ENCODE results near the gene PPP1CC.

PPP1CC gene

GRCh38 chr12:110697236-110697635 is 45.5 kb downstream of the PPP1CC start:
- DNase-seq (ENCODE audit: low spot score in 2 of 2) (no peak), ATAC-seq (ENCODE audit: low read depth) (no peak)
- Mint-ChIP-seq H3K4me3 (peak overlapping the region; percentile 21), H3K36me3 (no peaks in the 10 kb centered on the region), H3K9me3 (peaks cover 2% of the 10 kb centered on the region), H3K27ac (peak overlapping the region; percentile 85), H3K4me1 (peaks cover 41% of the 10 kb centered on the region), H3K27me3 (no peaks in the 10 kb centered on the region)

- peaks cover 2% of the 10 kb centered on the region for H3K9me3 Mint-ChIP-seq
- H3K4me3 Mint-ChIP-seq, result no peak overlapping the region
- no peaks in the 10 kb centered on the region for H3K27me3 Mint-ChIP-seq
- no peak for ATAC-seq (ENCODE audit: low read depth)
- peak overlapping the region; percentile 85 for H3K27ac Mint-ChIP-seq
- peaks cover 47% of the 10 kb centered on the region for H3K4me1 Mint-ChIP-seq
- no peaks in the 10 kb centered on the region for H3K36me3 Mint-ChIP-seq
- no peak for DNase-seq (ENCODE audit: low spot score in 2 of 2)
These were observed 46.4 kb downstream of the PPP1CC start for GRCh38 chr12:110696283-110696682.

- no peak overlapping the region for H3K4me3 Mint-ChIP-seq
- no peak for ATAC-seq (ENCODE audit: low read depth)
- peaks cover 1% of the 10 kb centered on the region for H3K36me3 Mint-ChIP-seq
- no peak for DNase-seq (ENCODE audit: low spot score in 2 of 2)
- peaks cover 2% of the 10 kb centered on the region for H3K9me3 Mint-ChIP-seq
- peak overlapping the region; percentile 84 for H3K27ac Mint-ChIP-seq
- H3K4me1 Mint-ChIP-seq, result peaks cover 59% of the 10 kb centered on the region
- H3K27me3 Mint-ChIP-seq, result no peaks in the 10 kb centered on the region
These were observed 48.3 kb downstream of the PPP1CC start for GRCh38 chr12:110694330-110694901.

GRCh38 chr12:110693731-110694130 is 49.0 kb downstream of the PPP1CC start:
- H3K27me3 Mint-ChIP-seq, result no peaks in the 10 kb centered on the region
- peak overlapping the region; percentile 84 for H3K27ac Mint-ChIP-seq
- ATAC-seq (ENCODE audit: low read depth) (no peak), DNase-seq (ENCODE audit: low spot score in 2 of 2) (no peak)
- H3K9me3 Mint-ChIP-seq, result peaks cover 2% of the 10 kb centered on the region
- no peak overlapping the region for H3K4me3 Mint-ChIP-seq
- H3K4me1 Mint-ChIP-seq, result peaks cover 59% of the 10 kb centered on the region
- peaks cover 3% of the 10 kb centered on the region for H3K36me3 Mint-ChIP-seq

- H3K9me3 Mint-ChIP-seq, result no peaks in the 10 kb centered on the region
- H3K4me1 Mint-ChIP-seq, result peaks cover 55% of the 10 kb centered on the region
- peak overlapping the region; percentile 97 for H3K4me3 Mint-ChIP-seq
- no peak for DNase-seq (ENCODE audit: low spot score in 2 of 2)
- no peak for ATAC-seq (ENCODE audit: low read depth)
- peak overlapping the region; percentile 94 for H3K27ac Mint-ChIP-seq
- no peaks in the 10 kb centered on the region for H3K27me3 Mint-ChIP-seq
- peaks cover 30% of the 10 kb centered on the region for H3K36me3 Mint-ChIP-seq
These were observed 52.6 kb downstream of the PPP1CC start for GRCh38 chr12:110690127-110690430.

GRCh38 chr12:110689281-110690126 is 53.2 kb downstream of the PPP1CC start:
- H3K36me3 Mint-ChIP-seq, result peaks cover 34% of the 10 kb centered on the region
- peak; percentile 74 for ATAC-seq (ENCODE audit: low read depth)
- peaks cover 56% of the 10 kb centered on the region for H3K4me1 Mint-ChIP-seq

GRCh38 chr12:110688446-110689280 is 54.0 kb downstream of the PPP1CC start, which contains the start of gene HVCN1:
Gene HVCN1 (minus strand): TSS chr12:110689115. CDS start chr12:110683245, 5,870 bp downstream.
- H3K4me1 Mint-ChIP-seq, result peaks cover 54% of the 10 kb centered on the region

More at GRCh38 chr12:110689281-110690126, 53.2 kb downstream of the PPP1CC start:
- Mint-ChIP-seq H3K9me3 (no peaks in the 10 kb centered on the region), H3K27ac (peak overlapping the region; percentile 94), H3K4me3 (peak overlapping the region; percentile 97), H3K27me3 (no peaks in the 10 kb centered on the region)
- DNase-seq (ENCODE audit: low spot score in 2 of 2), result peak; percentile 40 to 60

GRCh38 chr12:110687396-110688169 is 55.1 kb downstream of the PPP1CC start:
- Mint-ChIP-seq H3K9me3 (no peaks in the 10 kb centered on the region), H3K27me3 (no peaks in the 10 kb centered on the region), H3K27ac (peak overlapping the region; percentile 82), H3K4me1 (peaks cover 54% of the 10 kb centered on the region), H3K4me3 (peak overlapping the region; percentile 97), H3K36me3 (peaks cover 44% of the 10 kb centered on the region)
- DNase-seq (ENCODE audit: low spot score in 2 of 2), result no peak
- no peak for ATAC-seq (ENCODE audit: low read depth)

More at GRCh38 chr12:110688446-110689280, 54.0 kb downstream of the PPP1CC start, which contains the start of gene HVCN1:
- ATAC-seq (ENCODE audit: low read depth) (peak; percentile 62), DNase-seq (ENCODE audit: low spot score in 2 of 2) (no peak)
- Mint-ChIP-seq H3K27ac (peak within 1 kb of the TSS; percentile 94), H3K27me3 (no peaks in the 10 kb centered on the region), H3K9me3 (no peaks in the 10 kb centered on the region), H3K36me3 (peaks cover 40% of the 10 kb centered on the region), H3K4me3 (peak within 1 kb of the TSS; percentile 97)

GRCh38 chr12:110686294-110686903 is 56.3 kb downstream of the PPP1CC start:
- H3K4me3 Mint-ChIP-seq, result peak overlapping the region; percentile 97
- H3K27ac Mint-ChIP-seq, result peak overlapping the region; percentile 82
- H3K27me3 Mint-ChIP-seq, result no peaks in the 10 kb centered on the region
- peaks cover 54% of the 10 kb centered on the region for H3K36me3 Mint-ChIP-seq
- DNase-seq (ENCODE audit: low spot score in 2 of 2) (no peak), ATAC-seq (ENCODE audit: low read depth) (no peak)
- no peaks in the 10 kb centered on the region for H3K9me3 Mint-ChIP-seq
- peaks cover 56% of the 10 kb centered on the region for H3K4me1 Mint-ChIP-seq

GRCh38 chr12:110684312-110684836 is 58.3 kb downstream of the PPP1CC start:
- Mint-ChIP-seq H3K9me3 (no peaks in the 10 kb centered on the region), H3K4me1 (peaks cover 55% of the 10 kb centered on the region), H3K27ac (peak overlapping the region; percentile 51), H3K27me3 (no peaks in the 10 kb centered on the region), H3K36me3 (peaks cover 59% of the 10 kb centered on the region), H3K4me3 (peak overlapping the region; percentile 97)
- DNase-seq (ENCODE audit: low spot score in 2 of 2) (no peak), ATAC-seq (ENCODE audit: low read depth) (no peak)

- no peaks in the 10 kb centered on the region for H3K27me3 Mint-ChIP-seq
These were observed 58.8 kb downstream of the PPP1CC start for GRCh38 chr12:110683888-110684287.

GRCh38 chr12:110680032-110680431 is 62.7 kb downstream of the PPP1CC start:
- no peak for DNase-seq (ENCODE audit: low spot score in 2 of 2)
- H3K4me1 Mint-ChIP-seq, result peaks cover 59% of the 10 kb centered on the region
- no peaks in the 10 kb centered on the region for H3K9me3 Mint-ChIP-seq
- peak overlapping the region; percentile 82 for H3K27ac Mint-ChIP-seq
- H3K36me3 Mint-ChIP-seq, result peaks cover 44% of the 10 kb centered on the region
- H3K4me3 Mint-ChIP-seq, result peak overlapping the region; percentile 22
- no peak for ATAC-seq (ENCODE audit: low read depth)
- no peaks in the 10 kb centered on the region for H3K27me3 Mint-ChIP-seq

More at GRCh38 chr12:110683888-110684287, 58.8 kb downstream of the PPP1CC start:
- H3K4me1 Mint-ChIP-seq, result peaks cover 57% of the 10 kb centered on the region
- peaks cover 58% of the 10 kb centered on the region for H3K36me3 Mint-ChIP-seq
- DNase-seq (ENCODE audit: low spot score in 2 of 2) (no peak), ATAC-seq (ENCODE audit: low read depth) (no peak)
- peak overlapping the region; percentile 51 for H3K27ac Mint-ChIP-seq
- peak overlapping the region; percentile 77 for H3K4me3 Mint-ChIP-seq
- H3K9me3 Mint-ChIP-seq, result no peaks in the 10 kb centered on the region

GRCh38 chr12:110679201-110679600 is 63.5 kb downstream of the PPP1CC start:
- no peaks in the 10 kb centered on the region for H3K27me3 Mint-ChIP-seq
- DNase-seq (ENCODE audit: low spot score in 2 of 2) (no peak), ATAC-seq (ENCODE audit: low read depth) (no peak)
- H3K36me3 Mint-ChIP-seq, result peaks cover 43% of the 10 kb centered on the region
- H3K9me3 Mint-ChIP-seq, result peaks cover 2% of the 10 kb centered on the region
- peak overlapping the region; percentile 14 for H3K4me3 Mint-ChIP-seq
- H3K27ac Mint-ChIP-seq, result no peak overlapping the region
- H3K4me1 Mint-ChIP-seq, result peaks cover 57% of the 10 kb centered on the region
